ENCODE results near the gene PRDM15. TPM values are rescaled to one million over a fixed set of nuclear protein-coding genes. Genes with fewer than 3 reads are reported as not detected.

PRDM15 gene
- total and polyA plus RNA-seq, 2 experiments from 2014 or later = 3.0 to 10.6 TPM

DNA sequence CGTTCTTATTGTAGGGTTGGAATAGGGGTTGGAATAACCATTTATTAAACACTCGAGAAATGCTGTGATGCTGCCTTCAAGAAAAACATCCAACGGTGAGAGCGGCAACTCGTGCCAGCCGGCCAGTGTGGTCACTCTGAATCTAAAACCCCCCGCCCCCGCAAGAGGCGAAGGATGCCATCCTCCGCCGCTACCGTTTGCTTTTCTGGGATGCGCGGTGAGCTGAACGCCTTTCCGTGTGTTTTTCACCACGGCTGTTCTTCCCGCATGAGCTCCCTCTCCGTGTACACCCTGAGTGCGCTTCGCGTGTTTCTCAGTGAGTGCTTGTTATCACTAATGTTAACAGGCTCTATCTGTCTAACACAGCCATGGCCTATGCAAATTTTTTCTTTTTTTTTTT, 70.3 kb downstream of the PRDM15 start:
- H3K9me2 ChIP-seq (ENCODE audit: insufficient read depth) = peaks cover 5% of the 10 kb centered on the region; the same call in 1 of the 2 replicates
- TF ChIP-seq STAT1 (IDR thresholded peaks at IDR 0.05; ENCODE audit: unreplicated experiment) (no peak), EZH2phosphoT487 (IDR thresholded peaks at IDR 0.05; ENCODE audit: unreplicated experiment) (no peak), EZH2 (IDR thresholded peaks at IDR 0.05; ENCODE audit: low read depth, unreplicated experiment) (no peak), ZNF114 (CRISPR knock-in tag; IDR thresholded peaks at IDR 0.05) (no peak), JUNB (IDR thresholded peaks at IDR 0.05; ENCODE audit: unreplicated experiment) (no peak)
- TF ChIP-seq, protein P1, sequence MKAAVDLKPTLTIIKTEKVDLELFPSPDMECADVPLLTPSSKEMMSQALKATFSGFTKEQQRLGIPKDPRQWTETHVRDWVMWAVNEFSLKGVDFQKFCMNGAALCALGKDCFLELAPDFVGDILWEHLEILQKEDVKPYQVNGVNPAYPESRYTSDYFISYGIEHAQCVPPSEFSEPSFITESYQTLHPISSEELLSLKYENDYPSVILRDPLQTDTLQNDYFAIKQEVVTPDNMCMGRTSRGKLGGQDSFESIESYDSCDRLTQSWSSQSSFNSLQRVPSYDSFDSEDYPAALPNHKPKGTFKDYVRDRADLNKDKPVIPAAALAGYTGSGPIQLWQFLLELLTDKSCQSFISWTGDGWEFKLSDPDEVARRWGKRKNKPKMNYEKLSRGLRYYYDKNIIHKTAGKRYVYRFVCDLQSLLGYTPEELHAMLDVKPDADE (IDR thresholded peaks at IDR 0.05) = no peak
- TF ChIP-seq, protein P2, sequence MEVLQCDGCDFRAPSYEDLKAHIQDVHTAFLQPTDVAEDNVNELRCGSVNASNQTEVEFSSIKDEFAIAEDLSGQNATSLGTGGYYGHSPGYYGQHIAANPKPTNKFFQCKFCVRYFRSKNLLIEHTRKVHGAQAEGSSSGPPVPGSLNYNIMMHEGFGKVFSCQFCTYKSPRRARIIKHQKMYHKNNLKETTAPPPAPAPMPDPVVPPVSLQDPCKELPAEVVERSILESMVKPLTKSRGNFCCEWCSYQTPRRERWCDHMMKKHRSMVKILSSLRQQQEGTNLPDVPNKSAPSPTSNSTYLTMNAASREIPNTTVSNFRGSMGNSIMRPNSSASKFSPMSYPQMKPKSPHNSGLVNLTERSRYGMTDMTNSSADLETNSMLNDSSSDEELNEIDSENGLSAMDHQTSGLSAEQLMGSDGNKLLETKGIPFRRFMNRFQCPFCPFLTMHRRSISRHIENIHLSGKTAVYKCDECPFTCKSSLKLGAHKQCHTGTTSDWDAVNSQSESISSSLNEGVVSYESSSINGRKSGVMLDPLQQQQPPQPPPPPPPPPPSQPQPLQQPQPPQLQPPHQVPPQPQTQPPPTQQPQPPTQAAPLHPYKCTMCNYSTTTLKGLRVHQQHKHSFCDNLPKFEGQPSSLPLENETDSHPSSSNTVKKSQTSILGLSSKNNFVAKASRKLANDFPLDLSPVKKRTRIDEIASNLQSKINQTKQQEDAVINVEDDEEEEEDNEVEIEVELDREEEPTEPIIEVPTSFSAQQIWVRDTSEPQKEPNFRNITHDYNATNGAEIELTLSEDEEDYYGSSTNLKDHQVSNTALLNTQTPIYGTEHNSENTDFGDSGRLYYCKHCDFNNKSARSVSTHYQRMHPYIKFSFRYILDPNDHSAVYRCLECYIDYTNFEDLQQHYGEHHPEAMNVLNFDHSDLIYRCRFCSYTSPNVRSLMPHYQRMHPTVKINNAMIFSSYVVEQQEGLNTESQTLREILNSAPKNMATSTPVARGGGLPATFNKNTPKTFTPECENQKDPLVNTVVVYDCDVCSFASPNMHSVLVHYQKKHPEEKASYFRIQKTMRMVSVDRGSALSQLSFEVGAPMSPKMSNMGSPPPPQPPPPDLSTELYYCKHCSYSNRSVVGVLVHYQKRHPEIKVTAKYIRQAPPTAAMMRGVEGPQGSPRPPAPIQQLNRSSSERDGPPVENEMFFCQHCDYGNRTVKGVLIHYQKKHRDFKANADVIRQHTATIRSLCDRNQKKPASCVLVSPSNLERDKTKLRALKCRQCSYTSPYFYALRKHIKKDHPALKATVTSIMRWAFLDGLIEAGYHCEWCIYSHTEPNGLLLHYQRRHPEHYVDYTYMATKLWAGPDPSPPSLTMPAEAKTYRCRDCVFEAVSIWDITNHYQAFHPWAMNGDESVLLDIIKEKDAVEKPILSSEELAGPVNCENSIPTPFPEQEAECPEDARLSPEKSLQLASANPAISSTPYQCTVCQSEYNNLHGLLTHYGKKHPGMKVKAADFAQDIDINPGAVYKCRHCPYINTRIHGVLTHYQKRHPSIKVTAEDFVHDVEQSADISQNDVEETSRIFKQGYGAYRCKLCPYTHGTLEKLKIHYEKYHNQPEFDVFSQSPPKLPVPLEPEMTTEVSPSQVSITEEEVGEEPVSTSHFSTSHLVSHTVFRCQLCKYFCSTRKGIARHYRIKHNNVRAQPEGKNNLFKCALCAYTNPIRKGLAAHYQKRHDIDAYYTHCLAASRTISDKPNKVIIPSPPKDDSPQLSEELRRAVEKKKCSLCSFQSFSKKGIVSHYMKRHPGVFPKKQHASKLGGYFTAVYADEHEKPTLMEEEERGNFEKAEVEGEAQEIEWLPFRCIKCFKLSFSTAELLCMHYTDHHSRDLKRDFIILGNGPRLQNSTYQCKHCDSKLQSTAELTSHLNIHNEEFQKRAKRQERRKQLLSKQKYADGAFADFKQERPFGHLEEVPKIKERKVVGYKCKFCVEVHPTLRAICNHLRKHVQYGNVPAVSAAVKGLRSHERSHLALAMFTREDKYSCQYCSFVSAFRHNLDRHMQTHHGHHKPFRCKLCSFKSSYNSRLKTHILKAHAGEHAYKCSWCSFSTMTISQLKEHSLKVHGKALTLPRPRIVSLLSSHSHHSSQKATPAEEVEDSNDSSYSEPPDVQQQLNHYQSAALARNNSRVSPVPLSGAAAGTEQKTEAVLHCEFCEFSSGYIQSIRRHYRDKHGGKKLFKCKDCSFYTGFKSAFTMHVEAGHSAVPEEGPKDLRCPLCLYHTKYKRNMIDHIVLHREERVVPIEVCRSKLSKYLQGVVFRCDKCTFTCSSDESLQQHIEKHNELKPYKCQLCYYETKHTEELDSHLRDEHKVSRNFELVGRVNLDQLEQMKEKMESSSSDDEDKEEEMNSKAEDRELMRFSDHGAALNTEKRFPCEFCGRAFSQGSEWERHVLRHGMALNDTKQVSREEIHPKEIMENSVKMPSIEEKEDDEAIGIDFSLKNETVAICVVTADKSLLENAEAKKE (CRISPR knock-in tag; IDR thresholded peaks at IDR 0.05) = no peak

More for the DNA sequence above, 70.3 kb downstream of the PRDM15 start:
- H3F3A ChIP-seq (replicated peaks; ENCODE audit: low read depth) = no peaks in the 10 kb centered on the region
- Mint-ChIP-seq H3K36me3 (ENCODE audit: low read depth) (peaks cover 38% of the 10 kb centered on the region), H3K27ac (no peak overlapping the region), H3K9me3 (peaks cover 3% of the 10 kb centered on the region), H3K27me3 (ENCODE audit: insufficient read depth, low read depth, poor library complexity) (peaks cover 9% of the 10 kb centered on the region), H3K4me3 (no peak overlapping the region), H3K4me1 (no peaks in the 10 kb centered on the region)
- no peak overlapping the region for H3K4me3 ChIP-seq
- H3K4me2 ChIP-seq = no peak overlapping the region
- H3K4me1 ChIP-seq (ENCODE audit: insufficient read depth) = no peaks in the 10 kb centered on the region
- no peaks in the 10 kb centered on the region for H3K27me3 ChIP-seq (ENCODE audit: insufficient read depth)
- H4K20me1 ChIP-seq (replicated peaks; ENCODE audit: insufficient read depth) = no peaks in the 10 kb centered on the region; the same call in 1 of the 2 replicates
- H3K36me3 ChIP-seq (ENCODE audit: insufficient read depth) = no peaks in the 10 kb centered on the region
- H2AFZ ChIP-seq = no peak overlapping the region
- no peaks in the 10 kb centered on the region for H3K79me2 ChIP-seq (replicated peaks; ENCODE audit: insufficient read depth)
- no peak overlapping the region for H3K27ac ChIP-seq (ENCODE audit: low read depth)
- DNase-seq (ENCODE audit: low spot score) (no peak), ATAC-seq (no peak)

Data from GM23338 (cell line).